A549 (cell line): Measurements from ENCODE around the gene CD96. TPM values are rescaled to one million over a fixed set of nuclear protein-coding genes. Genes with fewer than 3 reads are reported as not detected.

Experiments used
- ATAC-seq, 2 experiments: fragments of 200-7000 bp in 1 of 2; fragments of >200 bp in 1 of 2; cut with Nextera tagmentation in 1 of 2; cut with Tn5 transposase in 1 of 2; 3 replicates each; pipeline versions ENCODE4 v1.8.0 to v1.9.1; 2018 to 2020; ENCODE audit warnings: mild to moderate bottlenecking in 1 of 2, moderate library complexity in 1 of 2
- CTCF ChIA-PET: fragments of 300-600 bp; sonication (Branson Sonifier 250); formaldehyde crosslinking; extraction: SDS; loops from one replicate; lab custom pipeline; 2021; ENCODE audit warnings: antibody characterized with exemption, inconsistent platforms; lab: Yijun Ruan, JAX
- POLR2A ChIA-PET: fragments of 350-600 bp; formaldehyde crosslinking; extraction: SDS; loops from one replicate; lab custom pipeline; 2021; ENCODE audit warnings: antibody characterized with exemption, inconsistent platforms; lab: Yijun Ruan, JAX
- DNase-seq, 2 experiments: peaks; one replicate each; pipeline versions ENCODE4 v3.0.0 to v3.0.0-alpha.2; 2011 to 2016; ENCODE audit warnings: low read depth in 1 of 2, low spot score in 1 of 2
- FAIRE-seq: peaks from 2 replicates; lab custom pipeline; 2011; peaks lifted over from hg19 to GRCh38; lab: Jason Lieb, UNC
- H3K27ac ChIP-seq, 2 experiments: fragments of >200 bp; sonication (Bioruptor Twin); formaldehyde crosslinking; 3 replicates each; pipeline ENCODE4 v1.5.1; 2016 to 2017
- H3K4me1 ChIP-seq: fragments of >200 bp; sonication (Bioruptor Twin); formaldehyde crosslinking; 3 replicates; pipeline ENCODE4 v1.6.1; 2016
- H3K4me2 ChIP-seq: fragments of >200 bp; sonication (Bioruptor Twin); formaldehyde crosslinking; 3 replicates; pipeline ENCODE4 v1.6.1; 2016
- H3K4me3 ChIP-seq: fragments of >200 bp; sonication (Bioruptor Twin); formaldehyde crosslinking; 3 replicates; pipeline ENCODE4 v1.5.1; 2016
- H3K9me3 ChIP-seq: fragments of >200 bp; sonication (Bioruptor Twin); formaldehyde crosslinking; 3 replicates; pipeline ENCODE4 v1.6.1; 2016
- ATOH8 ChIP-seq: fragments of 250-450 bp; sonication (Bioruptor Pico); IDR thresholded peaks from 2 replicates; pipeline ENCODE4 v1.5.0; 2020; ENCODE audit warnings: low read depth, mild to moderate bottlenecking, moderate library complexity
- CEBPB ChIP-seq, 2 experiments: fragments of >200 bp in 1 of 2; sonication (Bioruptor Twin) in 1 of 2; formaldehyde crosslinking in 1 of 2; IDR thresholded peaks; 2 replicates each; pipeline ENCODE4 v1.6.1; 2012 to 2016
- E2F6 ChIP-seq: IDR thresholded peaks from 2 replicates; pipeline ENCODE4 v1.6.1; 2012; ENCODE audit warnings: low read depth, borderline replicate concordance
- FOSB ChIP-seq: fragments of 250-450 bp; sonication (Bioruptor Pico); IDR thresholded peaks from 2 replicates; pipeline ENCODE4 v1.5.0; 2020; ENCODE audit warnings: mild to moderate bottlenecking, moderate library complexity
- HDAC2 ChIP-seq: fragments of 200-600 bp; sonication (generic); IDR thresholded peaks from 2 replicates; pipeline ENCODE4 v1.6.1; 2016
- HES2 ChIP-seq: fragments of >200 bp; sonication (Bioruptor Twin); formaldehyde crosslinking; IDR thresholded peaks from 2 replicates; pipeline ENCODE4 v1.6.1; 2016
- HMGXB4 ChIP-seq: fragments of 250-450 bp; sonication (Bioruptor Pico); IDR thresholded peaks from 2 replicates; pipeline ENCODE4 v1.5.0; 2021; ENCODE audit warnings: mild to moderate bottlenecking, moderate library complexity, borderline replicate concordance
- HOXB13 ChIP-seq: fragments of 250-450 bp; sonication (Bioruptor Pico); IDR thresholded peaks from 2 replicates; pipeline ENCODE4 v1.5.0; 2020; ENCODE audit warnings: low read depth, mild to moderate bottlenecking, moderate library complexity
- JUN ChIP-seq, 2 experiments: fragments of >200 bp; sonication (Bioruptor Twin); formaldehyde crosslinking; IDR thresholded peaks; 2 replicates in 1 of 2; 3 replicates in 1 of 2; pipeline ENCODE4 v1.6.1; 2016 to 2017
- KDM1A ChIP-seq: fragments of 200-600 bp; sonication (generic); IDR thresholded peaks from 2 replicates; pipeline ENCODE4 v1.6.1; 2016; ENCODE audit warnings: low read depth, mild to moderate bottlenecking
- NPAS2 ChIP-seq: fragments of 250-450 bp; sonication (Bioruptor Pico); IDR thresholded peaks from 2 replicates; pipeline ENCODE4 v1.8.0; 2022; ENCODE audit warnings: mild to moderate bottlenecking, moderate library complexity, borderline replicate concordance
- PBX3 ChIP-seq: IDR thresholded peaks from 2 replicates; pipeline ENCODE4 v1.6.1; 2012
- POLR2AphosphoS2 ChIP-seq: conservative IDR thresholded peaks from 2 replicates; pipeline ENCODE4 v1.6.1; 2012; ENCODE audit warnings: low read length, improper control_type of control experiment, inconsistent platforms
- RCOR1 ChIP-seq: fragments of 150-350 bp; IDR thresholded peaks from 2 replicates; pipeline ENCODE4 v1.6.1; 2014; ENCODE audit warnings: antibody characterized with exemption, low read length, low read depth
- RFX5 ChIP-seq: fragments of 450-650 bp; IDR thresholded peaks from 2 replicates; pipeline ENCODE4 v1.7.1; 2014; ENCODE audit warnings: antibody characterized with exemption, mild to moderate bottlenecking, moderate library complexity
- SMC3 ChIP-seq: fragments of >200 bp; sonication (Bioruptor Twin); formaldehyde crosslinking; IDR thresholded peaks from 3 replicates; pipeline ENCODE4 v1.6.1; 2018; ENCODE audit warnings: inconsistent platforms
- SREBF2 ChIP-seq: fragments of 450-650 bp; IDR thresholded peaks from 2 replicates; pipeline ENCODE4 v1.6.1; 2014; ENCODE audit warnings: mild to moderate bottlenecking, moderate library complexity
- USF2 ChIP-seq: fragments of 450-650 bp; IDR thresholded peaks from 2 replicates; pipeline ENCODE4 v1.6.1; 2014; ENCODE audit warnings: antibody characterized with exemption
- ZSCAN20 ChIP-seq: fragments of 250-450 bp; sonication (Bioruptor Pico); IDR thresholded peaks from 2 replicates; pipeline ENCODE4 v1.8.0; 2022; ENCODE audit warnings: mild to moderate bottlenecking, moderate library complexity
- WGBS: methylation state at CpG from one replicate; pipeline ENCODE4 v1.1.6; 2017; ENCODE audit errors: missing lambda C conversion rate; 5-methylcytosine and 5-hydroxymethylcytosine counted together
- polyA plus RNA-seq, 4 experiments: library from polyadenylated mRNA; depleted of rRNA in 3 of 4; stranded (reverse); fragments of >200 nt; fragmentation: RNase III in 1 of 4; extraction: RNeasy Plus Mini Kit Qiagen cat#74134 plus additional on column Dnase treatment in 1 of 4; gene quantifications; 2 replicates in 3 of 4; 3 replicates in 1 of 4; pipeline ENCODE4 v1.2.3, GENCODE V29; 2011 to 2017

CD96 gene
- polyA plus RNA-seq, 2 of the 4 experiments (the other 2 are of a cell fraction), result not detected

- no peak for TF ChIP-seq HDAC2
- TF ChIP-seq HOXB13 (CRISPR knock-in tag), result no peak
- TF ChIP-seq CEBPB (IDR thresholded peaks at IDR 0.05), result no peak
- TF ChIP-seq JUN (IDR thresholded peaks at IDR 0.05), result no peak
Measured at GRCh38 chr3:111639316-111639715, 97.3 kb downstream of the CD96 start (continued).

GRCh38 chr3:111648991-111649579 is 107.1 kb downstream of the CD96 start:
- CTCF ChIA-PET, result interaction anchor here (0.9 kb wide), 1 partner anchor 8 kb away, joined by 3 read pairs; no protein-coding TSS in a partner anchor
- DNase-seq, result no peak

More at GRCh38 chr3:111648991-111649579, 107.1 kb downstream of the CD96 start:
- no peak for ATAC-seq
- Histone ChIP-seq H3K4me2 (peak overlapping the region; percentile 20; the same call in 2 of the 3 replicates), H3K4me3 (no peak overlapping the region), H3K9me3 (no peaks in the 10 kb centered on the region), H3K4me1 (peaks cover 14% of the 10 kb centered on the region; the same call in 2 of the 3 replicates), H3K27ac (no peak overlapping the region)
- FAIRE-seq, result no peak
- 49% methylated on average over 3 of the region's 3 CpGs for WGBS
- TF ChIP-seq USF2, result no peak
- TF ChIP-seq FOSB (CRISPR knock-in tag), result no peak
- no peak for TF ChIP-seq NPAS2
- TF ChIP-seq HES2, result no peak
- no peak for TF ChIP-seq RFX5
- no peak for TF ChIP-seq SMC3
- TF ChIP-seq PBX3, result no peak
- TF ChIP-seq RCOR1, result no peak
- TF ChIP-seq E2F6, result no peak
- no peak for TF ChIP-seq ATOH8 (CRISPR knock-in tag)
- no peak for TF ChIP-seq HMGXB4 (CRISPR knock-in tag)
- TF ChIP-seq POLR2AphosphoS2, result no peak
- TF ChIP-seq KDM1A, result no peak
- TF ChIP-seq JUN (IDR thresholded peaks at IDR 0.05), result no peak
- no peak for TF ChIP-seq SREBF2
- TF ChIP-seq ZSCAN20 (CRISPR knock-in tag), result no peak
- POLR2A ChIA-PET, result no interaction called here
